H54 (cell line): Measurements from ENCODE around the gene SPEF1.
"Not testable (repeated sequence)": the region's sequence is repeated elsewhere in the genome, so short reads cannot be mapped to it uniquely, and the experiment has no call there.

Experiments
- DNase-seq: peaks from one replicate; pipeline ENCODE4 v3.0.0; 2011; ENCODE audit warnings: low spot score, mixed read lengths; ENCODE audit not compliant: insufficient read length
- FAIRE-seq: peaks from 3 replicates; lab custom pipeline; 2011; peaks lifted over from hg19 to GRCh38; lab: Jason Lieb, UNC
- POLR2A ChIP-seq: IDR thresholded peaks from 2 replicates; pipeline ENCODE4 v1.6.1; 2011; ENCODE audit warnings: low read depth, mild to moderate bottlenecking, low read length

The SPEF1 gene

DNA sequence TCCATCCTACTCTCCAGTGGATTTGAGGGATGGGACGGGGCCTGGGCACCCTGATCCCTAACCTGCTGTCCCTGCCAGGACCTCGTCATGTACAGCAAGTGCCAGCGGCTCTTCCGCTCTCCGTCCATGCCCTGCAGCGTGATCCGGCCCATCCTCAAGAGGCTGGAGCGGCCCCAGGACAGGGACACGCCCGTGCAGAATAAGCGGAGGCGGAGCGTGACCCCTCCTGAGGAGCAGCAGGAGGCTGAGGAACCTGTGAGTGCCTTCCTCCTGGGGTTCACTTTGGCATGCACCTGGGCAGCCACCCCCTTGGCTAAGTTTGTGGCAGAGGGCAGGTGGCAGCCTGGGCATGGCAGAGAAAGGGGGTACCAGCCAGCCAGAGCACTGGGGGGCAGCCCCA, 20.6 kb upstream of the SPEF1 start:
- TF ChIP-seq POLR2A, result no peak
- no peak for DNase-seq
- no peak for FAIRE-seq

DNA sequence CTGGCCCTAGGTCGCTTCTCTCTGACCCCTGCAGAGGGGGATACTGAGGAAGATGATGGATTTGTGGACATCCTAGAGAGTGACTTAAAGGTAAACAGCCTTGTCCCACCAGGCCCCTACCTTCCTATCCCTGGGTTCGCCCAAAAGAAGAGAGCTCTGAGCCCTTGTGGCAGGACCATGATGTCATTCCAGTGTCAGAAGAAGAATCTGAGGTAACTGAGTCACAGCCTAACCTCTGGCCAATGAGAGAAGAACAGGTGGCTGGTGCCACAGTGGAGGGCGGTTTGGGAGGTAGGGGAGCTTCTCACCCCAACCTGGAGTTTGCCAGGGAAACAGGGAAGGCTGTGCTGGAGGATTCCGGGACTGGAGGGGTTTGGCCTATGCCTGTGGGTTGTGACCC, 20.1 kb upstream of the SPEF1 start:
- DNase-seq (no peak), FAIRE-seq (no peak)
- TF ChIP-seq POLR2A, result no peak

DNA sequence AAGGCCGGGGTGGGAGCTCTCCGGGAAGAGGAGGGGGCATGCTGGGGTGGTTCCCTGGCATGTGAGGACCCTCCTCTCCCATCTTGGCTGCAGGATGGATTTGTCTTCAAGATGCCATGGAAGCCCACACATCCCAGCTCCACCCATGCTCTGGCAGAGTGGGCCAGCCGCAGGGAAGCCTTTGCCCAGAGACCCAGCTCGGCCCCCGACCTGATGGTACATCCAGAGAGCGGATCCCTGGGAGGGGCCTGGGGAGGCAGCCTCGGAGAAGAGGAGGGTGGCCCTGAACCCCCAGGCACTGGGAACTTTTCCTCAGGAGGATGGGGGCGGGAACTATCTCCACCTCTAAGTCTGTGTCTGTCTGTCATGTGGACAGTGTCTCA, 19.6 kb upstream of the SPEF1 start:
- TF ChIP-seq POLR2A, result no peak
- DNase-seq (no peak), FAIRE-seq (no peak)

DNA sequence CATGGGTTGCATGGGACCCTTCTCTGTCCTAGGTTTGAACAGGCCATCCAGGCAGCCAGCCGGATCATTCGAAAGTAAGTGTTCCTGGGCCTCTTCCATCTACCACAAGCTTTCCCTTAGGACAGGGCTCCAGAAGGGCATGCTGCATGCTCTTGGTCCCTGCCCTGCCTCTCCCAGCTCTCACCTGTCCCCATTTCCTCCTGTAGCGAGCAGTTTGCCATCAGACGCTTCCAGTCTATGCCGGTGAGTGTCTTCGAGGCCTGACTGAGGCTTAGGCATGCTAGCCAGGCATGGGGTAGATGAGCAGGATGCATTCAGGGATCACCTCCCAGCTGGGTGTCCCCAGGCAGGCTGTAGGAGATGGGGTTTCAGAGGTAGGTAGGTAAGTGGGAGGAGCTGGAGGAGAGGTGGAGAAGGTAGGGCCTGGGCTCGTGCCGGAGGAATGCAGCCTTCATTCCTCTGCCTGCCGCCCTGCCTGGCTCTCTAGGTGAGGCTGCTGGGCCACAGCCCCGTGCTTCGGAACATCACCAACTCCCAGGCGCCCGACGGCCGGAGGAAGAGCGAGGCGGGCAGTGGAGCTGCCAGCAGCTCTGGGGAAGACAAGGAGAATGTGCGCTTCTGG, 19.1 kb upstream of the SPEF1 start:
- FAIRE-seq, result no peak
- no peak for TF ChIP-seq POLR2A
- no peak for DNase-seq

DNA sequence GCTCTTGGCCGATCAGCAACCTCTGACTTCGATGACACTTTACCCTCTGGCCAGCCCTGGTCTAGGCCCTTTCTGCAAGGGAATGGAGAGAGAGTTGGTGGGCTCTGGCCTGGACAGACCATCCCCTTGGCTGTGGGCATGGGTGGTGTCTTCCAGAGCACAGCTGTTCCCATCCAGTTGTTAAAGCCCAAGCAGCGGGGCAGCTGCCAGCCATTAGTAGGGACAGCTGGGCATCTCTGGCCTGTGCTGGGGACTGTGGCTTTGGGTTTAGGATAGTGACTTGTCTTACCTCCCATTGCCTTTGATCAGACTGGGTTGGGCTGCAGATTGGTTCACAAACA, 17.6 kb upstream of the SPEF1 start:
- no peak for TF ChIP-seq POLR2A
- FAIRE-seq, result no peak
- no peak for DNase-seq

DNA sequence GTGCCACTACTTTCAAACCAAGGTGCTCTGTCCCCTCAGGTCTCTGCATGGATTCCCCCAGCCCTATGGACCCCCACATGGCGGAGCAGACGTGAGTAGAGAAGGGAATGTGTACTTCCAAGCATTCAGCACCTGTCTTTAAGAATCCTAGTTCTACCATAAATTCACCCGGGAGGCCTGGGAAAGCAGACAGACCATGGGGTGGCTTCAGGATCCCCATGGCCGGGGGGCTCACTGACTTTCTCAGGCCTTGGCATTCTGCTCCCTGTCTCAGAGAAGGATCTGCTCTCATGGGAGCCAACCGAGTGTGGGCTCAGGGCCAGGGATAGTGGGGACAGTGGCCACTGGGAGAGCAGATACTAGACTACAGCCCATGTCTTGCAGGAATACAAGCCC, 17.1 kb upstream of the SPEF1 start:
- DNase-seq, result no peak
- FAIRE-seq, result no peak
- no peak for TF ChIP-seq POLR2A

DNA sequence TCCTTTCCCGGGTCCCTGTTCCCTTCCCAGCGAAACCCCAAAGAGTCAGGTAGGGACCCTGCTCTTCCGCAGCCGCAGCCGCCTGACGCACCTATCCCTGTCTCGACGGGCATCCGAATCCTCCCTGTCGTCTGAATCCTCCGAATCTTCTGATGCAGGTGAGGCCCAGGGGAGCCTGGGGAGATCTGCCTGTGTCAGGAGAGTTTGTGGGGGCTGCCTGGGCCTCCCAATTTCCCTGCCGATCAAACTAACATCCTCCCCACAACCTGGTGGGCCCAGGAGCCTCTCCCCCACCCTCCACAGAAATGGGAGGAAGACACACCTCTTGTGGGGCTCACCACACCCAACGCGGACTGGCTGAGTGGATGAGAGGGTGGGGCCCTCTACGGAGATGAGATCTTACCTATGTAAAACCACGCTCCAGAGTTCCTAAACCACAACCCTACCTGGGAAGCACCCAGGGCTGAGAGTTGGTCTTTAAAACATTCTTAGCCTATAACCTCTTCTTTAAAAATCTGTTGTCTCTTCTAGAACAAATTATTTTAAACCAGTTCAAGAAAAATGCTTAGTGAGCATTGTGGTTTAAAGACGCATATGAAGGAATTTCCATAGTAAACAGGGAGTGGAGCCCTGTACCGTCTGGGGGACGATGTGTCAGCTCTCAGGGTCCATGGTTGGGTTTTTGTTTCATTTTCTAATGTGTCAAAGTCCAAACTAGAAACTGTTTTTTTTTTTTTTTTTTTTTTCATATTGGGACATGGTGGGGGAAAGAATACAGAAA, 16.5 kb upstream of the SPEF1 start:
- no peak for FAIRE-seq
- no peak for DNase-seq
- TF ChIP-seq POLR2A, result no peak

DNA sequence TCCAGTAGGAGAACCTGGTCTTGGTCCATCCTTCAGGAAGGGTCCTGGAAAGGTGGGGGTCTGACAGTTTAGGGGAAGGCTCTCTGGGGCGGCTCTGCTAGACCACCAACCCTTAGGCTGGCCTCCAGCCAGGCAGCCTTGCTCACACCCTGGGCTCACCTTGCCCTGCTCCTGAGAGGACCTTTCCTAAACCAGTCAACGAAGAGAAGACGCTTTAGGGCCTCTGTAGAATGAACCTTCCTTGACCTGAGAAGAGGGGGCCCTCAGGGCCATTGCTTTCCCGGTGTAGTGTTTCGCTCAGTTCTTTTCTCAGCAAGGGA, 15.9 kb upstream of the SPEF1 start:
- no peak for FAIRE-seq
- no peak for DNase-seq
- no peak for TF ChIP-seq POLR2A

DNA sequence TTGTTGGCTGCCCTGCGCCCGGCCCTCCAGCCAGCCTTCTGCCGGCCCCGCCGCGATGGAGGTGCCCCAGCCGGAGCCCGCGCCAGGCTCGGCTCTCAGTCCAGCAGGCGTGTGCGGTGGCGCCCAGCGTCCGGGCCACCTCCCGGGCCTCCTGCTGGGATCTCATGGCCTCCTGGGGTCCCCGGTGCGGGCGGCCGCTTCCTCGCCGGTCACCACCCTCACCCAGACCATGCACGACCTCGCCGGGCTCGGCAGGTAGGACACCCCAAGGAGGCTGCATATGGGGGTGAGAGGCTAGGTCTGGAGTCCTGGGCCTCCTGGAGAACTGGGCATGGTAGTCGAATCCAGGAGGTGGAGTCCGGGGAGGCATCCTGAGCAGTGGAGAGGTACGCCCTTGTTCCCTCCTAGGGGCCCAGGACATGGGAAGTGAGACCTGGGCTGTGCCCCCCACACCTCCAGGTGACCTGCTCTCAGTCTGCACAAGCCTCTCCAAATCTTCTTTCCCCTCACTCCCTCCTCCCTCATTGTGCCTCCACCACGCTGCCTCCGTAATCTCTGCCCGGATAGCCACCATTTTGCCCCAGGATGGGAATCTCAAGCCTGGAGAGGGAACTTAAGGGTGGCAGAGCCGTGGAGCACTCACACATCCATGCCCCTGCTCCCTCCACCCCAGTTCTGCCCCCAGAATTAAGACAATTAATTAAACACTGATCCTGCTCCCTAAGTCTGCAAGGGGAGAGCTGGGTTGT, 15.4 kb upstream of the SPEF1 start:
- no peak for FAIRE-seq
- no peak for TF ChIP-seq POLR2A
- no peak for DNase-seq

DNA sequence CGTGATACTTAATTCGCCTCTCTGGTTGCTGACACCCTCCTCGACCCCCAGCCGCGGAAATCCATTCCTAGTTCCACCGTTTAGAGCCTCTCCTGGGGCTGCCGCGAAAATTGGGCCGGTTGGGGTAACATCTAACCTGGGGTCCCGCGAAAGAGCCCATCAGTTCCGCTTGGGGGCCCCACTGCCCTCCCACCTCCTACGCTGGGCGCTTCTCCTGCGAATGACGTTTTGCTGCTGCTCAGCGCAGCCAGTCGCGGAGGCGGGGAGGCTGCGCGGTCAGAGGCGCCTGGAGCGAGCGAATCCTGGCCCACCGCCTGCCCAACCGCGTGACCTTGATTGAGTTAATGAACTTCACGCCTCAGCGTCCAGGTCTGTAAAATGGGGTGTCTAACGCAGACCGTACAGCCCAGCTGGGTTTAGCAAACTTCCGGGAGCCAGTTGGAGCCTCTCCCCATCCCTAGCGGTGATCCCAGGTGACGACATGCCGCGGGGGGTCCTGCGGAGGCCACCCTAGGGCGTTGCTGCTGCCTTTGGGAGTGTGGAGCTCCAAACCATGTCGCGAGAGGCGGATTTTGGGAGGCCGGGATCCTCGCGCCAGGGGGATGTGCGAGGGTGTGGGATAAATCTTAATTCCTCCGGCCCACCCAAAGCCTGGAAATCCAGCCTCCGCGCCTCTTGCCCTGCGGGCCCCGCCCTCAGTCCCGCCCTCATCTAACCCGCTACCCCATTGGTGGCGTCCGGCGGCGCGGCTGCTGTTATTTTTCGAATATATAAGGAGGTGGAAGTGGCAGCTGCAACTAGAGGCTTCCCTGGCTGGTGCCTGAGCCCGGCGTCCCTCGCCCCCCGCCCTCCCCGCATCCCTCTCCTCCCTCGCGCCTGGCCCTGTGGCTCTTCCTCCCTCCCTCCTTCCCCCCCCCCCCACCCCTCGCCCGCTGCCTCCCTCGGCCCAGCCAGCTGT, 14.5 kb upstream of the SPEF1 start, which contains the start of gene CDC25B:
TSS of gene CDC25B (plus strand) at position 800 of the 958 bp plus-strand sequence. CDS start 222 bp downstream, outside the sequence.
- FAIRE-seq, result no peak
- peak; percentile 89 for DNase-seq
- TF ChIP-seq POLR2A, result peak; percentile 79

DNA sequence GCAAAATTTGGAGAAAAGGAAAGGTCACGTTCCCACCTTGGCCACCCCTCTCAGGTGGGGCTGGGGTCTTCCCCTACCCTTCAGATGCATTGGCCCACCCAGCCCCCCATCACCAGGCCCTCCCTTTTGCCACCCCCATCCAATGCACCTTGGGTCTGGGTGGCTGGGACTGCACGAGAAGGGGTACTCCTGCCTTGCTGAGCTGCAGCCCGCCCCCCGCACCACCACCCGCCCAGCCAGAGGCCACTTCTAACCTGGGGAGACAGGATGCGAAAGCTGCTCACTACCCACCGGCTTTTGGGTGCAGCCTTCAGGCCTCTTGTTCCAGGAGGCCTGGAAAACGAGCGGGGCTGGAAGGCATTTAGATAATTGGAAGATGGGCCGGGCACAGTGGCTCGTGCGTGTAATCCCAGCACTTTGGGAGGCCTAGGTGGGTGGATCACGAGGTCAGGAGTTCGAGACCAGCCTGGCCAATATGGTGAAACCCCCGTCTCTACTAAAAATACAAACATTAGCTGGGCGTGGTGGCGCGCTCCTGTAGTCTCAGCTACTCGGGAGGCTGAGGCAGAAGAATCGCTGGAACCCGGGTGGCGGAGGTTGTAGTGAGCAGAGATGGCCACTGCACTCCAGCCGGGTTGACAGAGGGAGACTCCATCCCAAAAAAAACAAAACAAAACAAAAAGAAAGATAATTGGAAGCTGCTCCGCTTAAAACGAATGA, 13.6 kb upstream of the SPEF1 start:
- FAIRE-seq (no peak), DNase-seq (no peak)
- TF ChIP-seq POLR2A, result no peak

DNA sequence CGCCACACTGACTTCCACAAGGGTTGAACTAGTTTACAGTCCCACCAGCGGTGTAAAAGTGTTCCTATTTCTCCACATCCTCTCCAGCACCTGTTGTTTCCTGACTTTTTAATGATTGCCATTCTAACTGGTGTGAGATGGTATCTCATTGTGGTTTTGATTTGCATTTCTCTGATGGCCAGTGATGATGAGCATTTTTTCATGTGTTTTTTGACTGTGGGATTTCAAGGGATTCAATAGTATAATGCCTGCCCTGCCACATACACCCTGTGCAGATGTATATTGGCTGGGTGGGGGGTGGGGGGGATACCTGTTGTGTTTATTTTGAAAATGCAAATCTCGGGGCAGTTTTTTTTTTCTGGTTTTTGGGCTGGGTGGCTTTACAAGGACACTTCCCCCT, 12.9 kb upstream of the SPEF1 start:
- not testable (repeated sequence) for FAIRE-seq

DNA sequence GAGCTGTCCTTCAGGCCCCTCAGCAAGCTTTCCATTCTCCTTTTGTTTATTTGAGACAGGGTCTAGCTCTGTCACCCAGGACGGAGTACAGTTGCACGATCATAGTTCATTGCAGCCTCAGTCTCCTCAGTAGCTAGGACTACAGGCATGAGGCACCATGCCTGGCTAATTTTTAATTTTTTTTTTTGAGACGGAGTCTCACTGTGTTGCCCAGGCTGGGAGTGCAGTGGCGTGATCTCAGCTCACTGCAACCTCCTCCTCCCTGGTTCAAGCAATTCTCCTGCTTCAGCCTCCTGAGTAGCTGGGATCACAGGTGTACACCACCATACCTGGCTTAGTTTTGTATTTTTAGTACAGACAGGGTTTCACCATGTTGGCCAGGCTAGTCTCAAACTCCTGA, 8.0 kb upstream of the SPEF1 start:
- FAIRE-seq, DNase-seq: not testable (repeated sequence)

More for the DNA sequence above, 12.9 kb upstream of the SPEF1 start:
- not testable (repeated sequence) for DNase-seq

DNA sequence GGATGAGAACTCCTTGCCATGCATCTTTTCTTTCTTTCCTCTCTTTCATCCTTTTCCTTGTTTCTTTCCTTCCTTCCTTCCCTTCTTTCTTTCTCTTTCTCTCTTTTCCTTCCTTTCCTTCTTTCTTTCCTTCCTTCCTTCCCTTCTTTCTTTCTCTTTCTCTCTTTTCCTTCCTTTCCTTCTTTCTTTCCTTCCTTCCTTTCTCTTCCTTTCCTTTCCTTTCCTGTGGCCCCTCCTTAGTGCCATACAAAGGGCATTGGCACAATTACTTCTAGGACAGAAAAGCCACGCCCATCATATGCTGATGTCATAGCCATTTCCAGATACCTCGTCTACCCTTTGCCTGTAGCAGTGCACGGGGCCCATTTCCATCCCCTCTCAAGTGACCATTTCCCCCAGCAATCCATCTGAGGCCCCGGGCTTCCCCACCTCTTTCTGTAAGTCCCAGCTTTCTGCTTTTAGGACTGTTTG, 7.5 kb upstream of the SPEF1 start:
- TF ChIP-seq POLR2A, result no peak
- FAIRE-seq (no peak), DNase-seq (no peak)
